Stimulated activated CD4-positive, alpha-beta T cell treated with anti-CD3 and anti-CD28 coated beads, Interleukin-4, amount 100 ng/mL, for 48 hours (primary cell): ENCODE data around the gene KIZ.
"Not testable (repeated sequence)": the region's sequence is repeated elsewhere in the genome, so short reads cannot be mapped to it uniquely, and the experiment has no call there.

Experiments
- DNase-seq, 2 donors: peaks; one replicate each; pipeline ENCODE4 v3.0.0-alpha.2; 2020; ENCODE audit warnings: low read depth in 2 of 2

KIZ gene

DNA sequence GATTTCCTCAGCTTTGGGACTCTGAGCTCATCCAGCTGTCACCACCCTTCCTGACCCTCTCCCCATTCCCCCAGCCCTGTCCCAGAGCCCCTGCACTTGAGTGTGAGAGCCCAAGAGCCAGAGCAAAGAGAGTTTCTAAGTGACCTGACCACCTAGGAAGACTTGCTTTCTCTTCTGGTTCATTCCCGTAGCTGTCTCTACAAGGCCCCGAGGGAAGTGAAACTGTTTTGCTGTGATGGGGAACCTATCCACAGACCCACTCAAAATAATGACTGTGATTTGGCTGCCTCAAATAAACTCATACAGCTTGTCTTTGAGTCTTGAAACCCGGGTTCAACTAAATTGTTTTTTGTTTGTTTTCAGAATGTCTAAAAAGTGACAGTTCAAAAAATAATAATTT is 102.6 kb downstream of the KIZ start:
- no peak for DNase-seq

DNA sequence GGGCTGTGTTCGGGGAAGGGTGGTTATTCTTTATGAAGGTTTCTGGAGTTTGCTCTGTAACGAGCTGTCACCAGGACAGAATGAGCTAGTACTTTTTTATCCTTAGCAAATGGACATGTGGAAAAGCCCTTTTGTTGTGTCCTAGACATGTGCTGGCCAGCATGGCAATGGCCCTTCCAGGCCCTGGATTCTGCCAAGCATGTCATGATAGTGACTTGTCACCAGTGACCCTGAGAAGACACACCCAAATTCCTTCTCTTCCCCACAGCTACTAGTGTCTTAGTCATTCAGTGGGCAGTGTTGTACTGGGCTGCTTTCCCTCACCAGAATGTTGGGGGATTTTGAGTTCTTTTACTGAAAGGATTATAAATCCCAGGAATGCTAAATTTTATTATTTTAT is 103.3 kb downstream of the KIZ start:
- DNase-seq, result no peak

DNA sequence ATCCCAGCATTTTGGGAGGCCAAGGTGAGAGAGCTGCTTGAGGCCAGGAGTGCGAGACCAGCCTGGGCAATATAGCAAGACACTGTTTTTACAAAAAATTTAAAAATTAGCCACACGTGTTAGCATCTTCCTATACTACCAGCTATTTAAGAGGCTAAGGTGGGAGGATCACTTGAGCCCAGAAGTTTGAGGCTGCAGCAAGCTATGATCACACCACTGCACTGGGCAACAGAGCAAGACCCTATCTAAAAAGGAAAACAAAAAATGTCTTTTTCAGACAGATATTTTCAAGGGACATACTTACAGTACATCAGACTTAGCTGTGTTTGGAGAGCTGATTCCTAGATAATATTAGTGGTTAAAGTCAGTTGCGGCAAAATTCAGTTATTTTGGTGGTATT is 104.3 kb downstream of the KIZ start:
- no peak for DNase-seq

DNA sequence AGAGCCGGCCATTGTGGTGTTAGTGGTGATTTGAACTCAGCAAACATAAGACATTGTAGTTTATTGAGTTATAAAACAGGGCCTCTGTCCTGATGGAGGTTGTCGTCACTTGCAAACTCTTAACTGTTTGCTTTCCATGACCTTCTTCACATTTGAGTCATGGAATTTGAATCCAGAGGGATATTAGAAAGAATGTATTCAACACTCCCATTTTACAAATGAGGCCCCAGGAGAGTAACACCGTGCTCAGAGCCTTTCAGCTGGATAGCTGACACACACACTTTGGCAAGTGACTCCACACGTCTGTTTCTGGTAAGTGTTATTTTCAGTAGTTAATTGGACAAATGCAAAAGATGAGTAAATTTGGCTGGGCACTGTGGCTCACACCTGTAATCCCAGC is 104.8 kb downstream of the KIZ start:
- DNase-seq, result no peak

DNA sequence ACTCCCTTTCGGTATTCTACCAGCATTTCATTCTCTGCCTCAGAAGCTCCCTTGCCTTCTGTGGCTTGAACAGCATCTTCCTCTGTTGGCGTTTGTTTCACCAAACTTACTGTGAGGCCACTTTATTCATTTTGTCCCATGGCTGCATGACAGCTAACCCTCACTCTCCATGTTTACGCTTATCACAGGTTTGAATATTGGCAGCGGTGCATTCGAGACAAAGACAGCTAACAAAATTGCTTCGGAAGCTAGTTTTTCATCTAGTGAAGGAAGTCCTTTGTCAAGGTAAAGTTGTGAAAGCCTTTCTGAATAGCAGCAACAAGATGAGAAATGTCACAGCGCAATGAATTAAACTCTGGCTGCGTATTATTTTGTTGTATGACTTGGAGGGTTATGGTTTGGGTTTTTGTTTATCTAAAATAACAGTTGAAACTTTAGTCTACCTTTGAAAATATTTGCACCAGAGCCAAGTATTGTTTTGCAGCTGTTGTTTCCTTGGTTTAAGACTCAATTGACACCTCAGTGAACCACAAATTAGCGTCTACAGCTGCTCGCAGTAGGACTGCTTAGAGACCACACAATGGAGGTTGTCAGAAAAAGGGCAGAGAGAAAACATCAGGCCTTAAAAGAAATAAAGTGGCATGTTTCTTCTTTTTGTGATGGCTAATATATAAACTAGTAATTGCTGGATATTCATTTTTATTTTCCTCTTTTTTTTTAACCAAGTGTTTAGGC is 106.8 kb downstream of the KIZ start:
- no peak for DNase-seq

DNA sequence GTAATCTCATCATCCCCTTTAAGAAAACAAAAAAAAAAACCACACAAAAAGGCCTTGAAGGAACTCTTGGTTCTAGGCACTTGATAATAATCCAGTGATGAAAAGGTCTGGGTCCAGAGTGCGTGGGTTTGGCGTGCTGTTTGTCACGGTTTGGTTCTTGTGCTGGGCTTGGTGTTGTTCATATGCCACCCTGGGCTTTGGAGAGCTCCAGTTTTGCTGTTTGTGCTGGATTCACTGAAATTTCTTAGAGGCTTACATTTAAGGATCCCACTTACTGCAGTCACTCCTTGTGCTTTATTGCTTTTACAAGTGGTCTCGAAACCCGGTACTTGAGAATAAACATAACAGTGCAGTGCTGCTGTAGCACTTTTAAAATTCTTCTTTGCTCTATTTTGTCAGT is 108.4 kb downstream of the KIZ start:
- no peak for DNase-seq

DNA sequence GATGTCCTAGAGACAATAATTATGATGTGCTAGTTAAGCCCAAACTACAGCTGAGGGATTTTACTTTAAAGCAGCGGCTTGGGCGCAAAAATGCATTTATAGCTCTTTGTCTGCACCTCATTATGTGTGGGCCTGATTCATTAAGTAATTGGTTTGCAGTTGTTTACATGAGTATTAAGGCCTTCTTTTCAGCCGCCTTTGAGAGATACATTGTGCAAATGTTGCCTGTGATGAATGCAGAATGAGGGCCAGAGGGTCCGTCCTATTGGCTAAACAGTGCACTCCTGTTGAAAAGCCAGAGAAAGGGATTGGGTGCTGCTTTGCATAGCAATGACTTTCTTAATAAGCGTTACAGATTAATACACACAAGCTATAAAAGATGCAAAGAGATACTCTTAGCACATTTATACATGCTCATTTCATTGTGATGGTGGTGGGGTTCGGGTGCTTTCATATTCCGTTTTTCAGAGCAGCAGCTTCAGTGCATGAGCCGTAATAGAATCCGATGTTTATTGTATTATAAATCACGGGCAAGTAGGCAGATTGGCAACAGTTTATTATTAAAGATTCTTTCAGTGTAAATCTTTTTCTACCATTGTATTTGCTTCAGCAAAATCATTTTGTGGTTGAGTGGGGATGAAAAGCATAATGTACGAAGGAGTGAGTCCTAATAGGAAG is 109.1 kb downstream of the KIZ start:
- DNase-seq, result no peak

DNA sequence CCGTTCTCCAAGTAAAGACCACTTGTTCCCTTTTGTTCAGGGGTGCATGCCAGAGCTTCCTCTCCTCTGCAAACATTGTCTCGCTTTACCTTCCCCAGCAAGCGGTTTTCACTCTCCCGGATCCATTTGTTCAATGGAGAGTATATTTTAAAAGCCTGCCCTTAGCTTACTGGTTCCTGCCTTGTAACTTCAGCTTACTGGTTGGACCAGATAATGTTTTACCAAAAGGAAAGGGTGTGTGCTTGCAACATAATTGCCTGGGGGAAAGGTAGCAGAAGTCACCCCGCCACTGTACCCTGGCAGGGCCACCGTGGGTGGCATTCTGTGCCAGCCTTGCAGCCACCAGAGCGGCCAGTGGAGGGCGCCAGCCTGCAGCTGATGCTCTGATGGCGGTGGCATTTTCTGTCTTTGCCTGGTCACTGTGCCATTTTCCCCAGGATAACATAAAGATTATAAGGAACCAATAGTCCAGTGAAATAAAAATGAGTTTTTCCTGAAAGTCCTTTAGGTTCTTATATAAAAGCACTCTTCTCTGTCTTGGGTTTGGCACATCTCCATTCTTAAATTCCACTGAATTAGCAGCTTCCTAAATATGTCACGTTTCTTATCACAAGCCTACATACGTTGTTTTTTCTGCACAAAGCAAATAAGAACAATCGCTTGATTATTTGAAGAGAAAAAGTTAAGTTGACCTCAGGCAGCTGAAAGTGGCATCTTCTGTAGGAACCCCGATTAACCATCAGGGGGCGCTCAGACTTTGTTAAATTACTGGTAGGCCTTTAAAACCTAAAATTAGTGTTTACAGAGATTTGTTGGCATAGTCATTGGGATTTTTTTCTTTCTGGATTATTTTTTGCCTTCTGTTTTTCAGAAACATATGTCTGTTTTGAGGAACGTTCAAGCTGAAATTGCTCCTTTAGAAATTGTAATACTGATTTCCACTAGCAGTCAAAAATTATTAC is 109.9 kb downstream of the KIZ start:
- peak; percentile 52 to 71 for DNase-seq

DNA sequence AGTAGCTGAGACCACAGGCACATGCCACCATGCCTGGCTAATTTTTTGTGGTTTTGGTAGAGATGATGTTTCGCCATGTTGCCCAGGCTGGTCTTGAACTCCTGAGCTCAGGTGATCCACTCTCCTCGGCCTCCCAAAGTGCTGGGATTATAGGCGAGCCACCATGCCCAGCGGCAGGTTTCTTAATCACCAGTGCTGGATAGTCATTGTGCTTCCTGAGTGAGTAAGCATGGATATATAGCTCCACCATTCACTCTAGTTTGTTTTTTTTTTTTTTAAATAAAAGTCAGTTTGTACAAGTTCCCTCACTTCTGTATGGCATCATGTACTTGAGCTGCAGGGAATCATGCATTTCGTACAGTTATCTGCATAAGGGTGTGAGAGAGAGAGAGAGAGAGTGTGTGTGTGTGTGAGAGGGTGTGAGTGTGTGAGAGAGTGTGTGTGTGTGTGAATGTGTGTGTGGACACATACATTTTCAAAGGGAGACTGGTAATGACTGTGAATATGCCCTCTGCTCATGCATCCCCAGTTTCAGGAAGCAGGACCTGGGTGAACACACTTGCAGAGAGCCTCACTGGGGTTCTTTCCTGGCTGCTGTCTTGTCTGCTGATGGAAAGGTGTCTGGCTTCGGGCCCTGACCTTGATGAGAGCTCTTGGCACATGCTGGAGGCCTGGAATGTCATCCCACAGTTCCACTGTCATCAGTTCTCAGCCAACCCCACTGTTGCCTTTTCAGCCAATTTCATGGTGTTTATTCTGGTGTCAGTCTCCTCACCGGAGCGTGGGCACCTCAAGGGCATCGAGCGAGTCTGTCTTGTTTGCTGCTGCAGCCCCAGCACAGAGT is 112.3 kb downstream of the KIZ start:
- DNase-seq, result no peak

DNA sequence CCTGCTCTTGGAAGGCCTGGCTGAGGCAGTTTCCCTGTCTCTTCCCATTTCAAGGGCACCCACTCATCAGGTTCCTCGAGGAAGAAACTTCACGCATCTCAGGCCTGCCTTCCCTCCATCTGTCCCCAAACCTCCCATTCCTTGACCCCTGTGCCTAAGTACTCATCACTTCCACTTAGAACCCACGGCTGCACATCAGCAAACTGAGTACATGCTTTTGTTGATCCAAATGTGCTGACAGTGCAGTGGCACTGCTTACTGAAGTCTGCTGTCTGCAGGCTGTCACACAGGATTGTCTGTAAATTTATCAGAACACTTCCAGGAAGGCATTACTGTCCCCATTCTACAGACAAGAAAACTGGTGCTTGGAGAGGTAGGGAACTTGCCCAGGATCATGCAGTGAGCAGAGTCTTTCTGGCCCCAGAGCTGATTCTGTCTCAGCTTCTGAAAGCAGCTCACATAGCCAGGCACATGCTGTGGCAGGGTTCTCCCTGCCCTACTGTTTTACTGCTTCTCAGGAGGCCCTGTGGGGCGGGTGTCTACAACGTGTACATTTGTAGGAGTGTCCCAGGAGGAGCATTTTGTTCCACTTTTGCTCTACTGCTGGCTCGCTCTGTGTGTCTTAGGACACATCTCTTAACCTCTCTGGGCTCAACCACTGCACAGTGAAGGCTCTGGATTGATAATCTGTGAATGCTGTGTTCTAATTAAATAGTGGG is 113.1 kb downstream of the KIZ start:
- no peak for DNase-seq

DNA sequence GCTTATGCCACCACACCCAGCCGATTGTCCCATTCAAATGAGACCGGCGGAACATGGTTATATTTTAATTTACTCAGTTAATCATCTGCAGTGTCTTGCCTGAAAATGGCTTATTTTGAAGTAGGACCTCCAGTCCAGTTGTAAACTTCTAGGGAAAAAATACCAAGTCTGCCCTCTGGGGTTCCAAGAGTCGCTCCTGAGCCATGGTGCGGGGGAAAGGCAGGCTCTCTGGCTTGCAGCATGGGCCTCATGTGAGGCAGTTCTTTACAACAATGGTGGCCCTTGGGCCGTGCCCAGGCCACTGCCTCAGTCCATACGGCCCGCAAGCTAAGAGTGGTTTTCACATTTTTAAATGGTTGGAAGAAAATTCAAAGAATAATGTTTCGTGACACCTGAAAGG is 114.5 kb downstream of the KIZ start:
- no peak for DNase-seq

DNA sequence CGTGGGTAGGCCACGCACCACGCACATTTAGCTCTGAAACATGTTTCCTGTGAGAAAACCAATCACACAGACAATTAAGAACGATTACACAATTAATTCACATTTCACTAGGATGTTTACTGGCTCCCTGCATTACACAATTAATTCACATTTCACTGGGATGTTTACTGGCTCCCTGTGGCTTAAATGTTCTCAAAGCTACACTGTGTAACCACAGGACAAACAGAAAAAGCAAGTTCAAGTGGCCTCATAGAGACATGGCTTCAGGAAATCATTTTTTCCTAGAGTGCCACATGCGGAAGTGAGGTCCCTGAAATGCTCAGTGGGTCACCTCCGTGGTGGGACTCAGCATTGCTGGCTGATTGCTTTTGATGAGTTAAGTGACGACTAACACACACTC is 115.5 kb downstream of the KIZ start:
- DNase-seq, result no peak

DNA sequence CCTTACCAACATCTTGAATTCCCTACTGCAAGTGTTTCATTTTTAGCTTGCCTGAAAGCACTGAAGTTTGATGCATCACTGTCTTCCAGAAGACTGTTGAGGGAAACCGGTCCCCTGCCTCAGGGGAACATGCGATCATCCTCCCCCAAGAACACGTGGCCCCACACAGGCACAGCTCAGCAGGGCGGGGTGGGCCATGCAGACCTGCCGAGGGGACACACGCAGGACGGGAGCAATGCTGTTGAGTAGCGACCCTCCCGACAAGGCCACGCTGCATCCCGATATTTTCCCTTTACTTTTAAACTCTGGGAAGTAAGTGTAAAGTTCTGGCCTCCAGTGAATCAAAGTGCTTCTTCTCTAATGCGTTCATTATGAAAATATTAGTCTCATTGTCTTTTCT is 117.9 kb downstream of the KIZ start:
- DNase-seq, result no peak

DNA sequence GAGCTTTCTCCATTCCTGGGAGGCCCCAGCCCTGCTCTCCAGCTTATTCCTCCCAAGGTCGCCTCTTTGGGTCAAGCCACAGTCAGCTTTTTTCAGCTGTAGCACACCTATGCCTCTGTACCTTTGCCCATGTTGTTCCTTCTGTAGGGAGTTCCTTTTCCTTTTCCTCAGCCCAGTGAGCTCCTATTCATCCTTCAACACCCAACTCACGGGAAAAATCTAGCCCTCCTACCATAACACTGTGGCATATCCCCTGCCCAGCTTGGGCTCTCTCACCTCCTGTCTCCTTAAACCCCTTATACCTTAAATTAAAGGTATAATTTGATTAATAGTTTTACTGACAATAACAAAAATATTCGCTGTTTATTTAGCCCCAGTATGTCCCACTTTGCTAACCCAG is 118.9 kb downstream of the KIZ start:
- DNase-seq, result no peak

DNA sequence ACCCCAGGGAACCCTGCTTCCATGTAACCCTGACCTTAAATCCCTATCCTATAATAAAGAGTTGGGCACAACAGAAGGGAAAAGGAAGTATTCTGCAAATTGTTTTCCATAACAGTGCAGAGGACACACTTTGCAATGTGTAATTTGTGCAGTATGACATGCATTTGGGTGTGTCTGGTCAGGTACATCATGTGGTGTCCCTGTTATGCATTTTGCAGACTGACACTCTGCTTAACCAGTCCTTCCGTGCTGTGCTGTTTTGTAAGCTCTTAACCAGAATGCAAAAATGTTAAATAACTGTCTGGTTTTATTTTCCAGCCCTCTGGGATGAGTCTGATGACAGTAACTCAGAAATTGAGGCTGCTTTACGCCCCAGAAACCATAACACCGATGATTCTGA is 120.3 kb downstream of the KIZ start:
- no peak for DNase-seq

DNA sequence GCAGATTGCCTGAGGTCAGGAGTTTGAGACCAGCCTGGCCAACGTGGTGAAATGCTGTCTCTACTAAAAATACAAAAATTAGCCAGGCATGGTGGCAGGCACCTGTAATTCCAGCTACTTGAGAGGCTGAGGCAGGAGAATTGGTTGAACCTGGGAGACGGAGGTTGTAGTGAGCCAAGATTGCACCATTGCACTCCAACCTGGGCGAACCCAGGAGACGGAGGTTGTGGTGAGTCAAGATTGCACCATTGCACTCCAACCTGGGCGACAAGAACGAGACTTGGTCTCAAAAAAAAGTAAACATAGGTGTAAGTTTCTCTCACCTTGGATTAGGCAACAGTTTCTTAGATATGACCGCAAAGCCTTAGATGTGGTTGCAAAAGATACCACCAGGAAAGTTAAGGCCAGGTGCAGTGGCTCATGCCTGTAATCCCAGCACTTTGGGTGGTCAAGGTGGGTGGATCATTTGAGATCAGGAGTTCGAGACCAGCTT is 121.8 kb downstream of the KIZ start:
- not testable (repeated sequence) for DNase-seq

DNA sequence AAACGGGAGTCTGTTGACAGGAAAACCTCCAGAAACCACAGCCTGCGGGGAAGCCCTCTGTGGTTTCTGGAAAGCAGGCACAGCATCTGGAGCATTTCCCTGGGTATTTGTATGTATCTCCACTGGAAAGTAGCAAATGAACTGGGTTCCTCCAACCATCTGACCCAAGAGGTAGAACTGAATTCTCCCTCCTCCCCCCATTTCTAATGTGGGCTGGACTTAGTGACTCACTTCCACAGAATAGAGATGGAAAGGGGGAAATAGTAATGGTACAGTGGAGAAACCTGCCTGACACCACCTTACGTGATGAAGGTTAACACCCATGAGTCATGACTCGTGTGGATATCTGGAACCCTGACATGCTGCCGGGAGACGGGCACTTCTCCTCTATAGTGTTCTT is 125.4 kb downstream of the KIZ start:
- DNase-seq, result peak; percentile 29 to 38

DNA sequence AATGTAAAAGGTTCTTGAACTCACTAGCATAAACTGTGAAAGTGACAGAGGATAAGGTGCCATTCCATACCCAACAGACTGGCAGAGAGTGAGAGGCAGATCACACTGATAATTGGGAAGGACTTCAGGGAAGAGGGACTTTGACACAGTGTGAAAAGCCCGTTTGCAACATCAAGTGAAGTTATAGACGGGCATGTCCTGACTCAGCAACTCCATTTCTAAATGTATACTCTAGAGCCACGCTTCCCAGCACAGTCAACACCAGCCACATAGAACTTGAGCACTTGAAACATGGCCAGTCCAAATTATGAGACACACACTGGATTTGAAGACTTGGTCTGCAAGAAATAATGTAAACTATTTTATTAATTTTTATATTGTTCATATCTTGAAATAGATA is 131.3 kb downstream of the KIZ start:
- no peak for DNase-seq

DNA sequence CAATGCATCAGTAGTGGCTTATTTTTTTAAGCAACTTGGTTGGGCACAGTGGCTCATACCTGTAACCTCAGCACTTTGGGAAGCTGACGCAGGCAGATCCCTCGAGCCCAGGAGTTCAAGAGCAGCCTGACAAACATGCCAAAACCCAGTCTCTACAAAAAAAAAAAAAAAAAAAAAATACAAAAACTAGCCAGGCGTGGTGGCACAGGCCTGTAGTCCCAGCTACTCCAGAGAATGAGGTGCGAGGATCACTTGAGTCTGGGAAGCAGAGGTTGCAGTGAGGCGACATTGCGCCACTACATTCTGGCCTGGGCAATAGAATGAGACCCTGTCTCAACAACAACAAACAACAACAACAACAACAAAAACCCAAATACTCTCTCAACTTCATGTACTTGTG is 132.5 kb downstream of the KIZ start:
- DNase-seq, result no peak

DNA sequence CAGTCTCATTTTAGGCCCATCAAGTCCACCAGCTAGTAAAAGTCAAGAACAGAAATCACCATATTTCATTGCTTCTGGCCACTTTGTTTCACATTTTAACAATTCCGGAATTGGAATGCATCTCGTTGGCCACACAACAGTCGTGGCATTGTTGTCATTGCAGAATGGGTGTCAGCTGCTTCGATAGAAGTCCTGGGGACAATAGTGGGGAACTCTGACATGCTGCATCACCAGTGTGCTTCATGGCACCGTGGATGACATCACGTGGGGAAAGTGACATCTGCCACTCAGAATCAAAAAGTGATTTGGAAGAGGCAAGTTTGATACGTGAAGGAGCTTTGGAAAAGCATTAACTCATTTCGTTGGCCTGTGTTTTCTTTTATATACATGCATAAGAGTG is 133.5 kb downstream of the KIZ start:
- DNase-seq, result no peak

DNA sequence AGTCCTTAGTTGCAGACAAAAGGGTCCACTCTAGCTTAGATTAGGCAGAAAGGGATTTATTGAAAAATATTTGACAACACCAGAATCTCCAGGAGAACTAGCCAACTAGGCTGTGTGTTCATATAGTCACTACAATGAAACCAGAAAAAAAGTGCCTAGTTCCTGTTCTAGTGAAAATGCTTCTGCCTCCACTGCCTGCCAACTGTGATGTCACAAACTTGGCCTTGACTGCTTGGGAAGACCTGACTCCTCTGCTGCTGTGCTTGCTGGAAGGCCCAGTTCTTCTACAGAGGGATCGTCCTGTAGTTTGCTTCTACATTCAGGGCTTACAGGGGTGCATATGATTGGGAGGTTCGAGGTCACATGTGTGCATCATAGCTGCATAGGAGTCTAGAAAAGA is 136.9 kb downstream of the KIZ start:
- no peak for DNase-seq
